Measurements from ENCODE around the gene DIP2C. TPM values are rescaled to one million over a fixed set of nuclear protein-coding genes. Genes with fewer than 3 reads are reported as not detected.

DIP2C gene
- total RNA-seq, 1 experiment from 2014 or later = 11.0 TPM

GRCh38 chr10:381346-381745, 308.1 kb downstream of the DIP2C start:
- no peaks in the 10 kb centered on the region for H3K4me1 Mint-ChIP-seq
- H3K36me3 Mint-ChIP-seq = peaks cover 9% of the 10 kb centered on the region; the same call in 1 of the 2 replicates
- TF ChIP-seq GABPB1 (CRISPR knock-in tag; IDR thresholded peaks at IDR 0.05) (no peak), GTF2I (CRISPR knock-in tag; conservative IDR thresholded peaks at IDR 0.05) (no peak), MAX (CRISPR knock-in tag; IDR thresholded peaks at IDR 0.05) (no peak), ATF3 (CRISPR knock-in tag; conservative IDR thresholded peaks at IDR 0.05) (no peak), ZMAT4 (CRISPR knock-in tag; IDR thresholded peaks at IDR 0.05) (no peak), NFE2L1 (CRISPR knock-in tag; IDR thresholded peaks at IDR 0.05) (no peak), ESRRA (CRISPR knock-in tag; IDR thresholded peaks at IDR 0.05; ENCODE audit: borderline replicate concordance) (no peak), HMGA2 (CRISPR knock-in tag; IDR thresholded peaks at IDR 0.05) (no peak), PRRX2 (CRISPR knock-in tag; IDR thresholded peaks at IDR 0.05) (no peak), STAT6 (CRISPR knock-in tag; conservative IDR thresholded peaks at IDR 0.05; ENCODE audit: low read depth) (no peak)
- TF ChIP-seq, protein P1, sequence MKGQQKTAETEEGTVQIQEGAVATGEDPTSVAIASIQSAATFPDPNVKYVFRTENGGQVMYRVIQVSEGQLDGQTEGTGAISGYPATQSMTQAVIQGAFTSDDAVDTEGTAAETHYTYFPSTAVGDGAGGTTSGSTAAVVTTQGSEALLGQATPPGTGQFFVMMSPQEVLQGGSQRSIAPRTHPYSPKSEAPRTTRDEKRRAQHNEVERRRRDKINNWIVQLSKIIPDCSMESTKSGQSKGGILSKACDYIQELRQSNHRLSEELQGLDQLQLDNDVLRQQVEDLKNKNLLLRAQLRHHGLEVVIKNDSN (CRISPR knock-in tag; IDR thresholded peaks at IDR 0.05) = no peak
- TF ChIP-seq, protein P2, sequence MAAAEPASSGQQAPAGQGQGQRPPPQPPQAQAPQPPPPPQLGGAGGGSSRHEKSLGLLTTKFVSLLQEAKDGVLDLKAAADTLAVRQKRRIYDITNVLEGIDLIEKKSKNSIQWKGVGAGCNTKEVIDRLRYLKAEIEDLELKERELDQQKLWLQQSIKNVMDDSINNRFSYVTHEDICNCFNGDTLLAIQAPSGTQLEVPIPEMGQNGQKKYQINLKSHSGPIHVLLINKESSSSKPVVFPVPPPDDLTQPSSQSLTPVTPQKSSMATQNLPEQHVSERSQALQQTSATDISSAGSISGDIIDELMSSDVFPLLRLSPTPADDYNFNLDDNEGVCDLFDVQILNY (CRISPR knock-in tag; IDR thresholded peaks at IDR 0.05) = no peak
- TF ChIP-seq, protein P3, sequence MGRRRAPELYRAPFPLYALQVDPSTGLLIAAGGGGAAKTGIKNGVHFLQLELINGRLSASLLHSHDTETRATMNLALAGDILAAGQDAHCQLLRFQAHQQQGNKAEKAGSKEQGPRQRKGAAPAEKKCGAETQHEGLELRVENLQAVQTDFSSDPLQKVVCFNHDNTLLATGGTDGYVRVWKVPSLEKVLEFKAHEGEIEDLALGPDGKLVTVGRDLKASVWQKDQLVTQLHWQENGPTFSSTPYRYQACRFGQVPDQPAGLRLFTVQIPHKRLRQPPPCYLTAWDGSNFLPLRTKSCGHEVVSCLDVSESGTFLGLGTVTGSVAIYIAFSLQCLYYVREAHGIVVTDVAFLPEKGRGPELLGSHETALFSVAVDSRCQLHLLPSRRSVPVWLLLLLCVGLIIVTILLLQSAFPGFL (CRISPR knock-in tag; IDR thresholded peaks at IDR 0.05; ENCODE audit: borderline replicate concordance) = no peak
- TF ChIP-seq, protein P4, sequence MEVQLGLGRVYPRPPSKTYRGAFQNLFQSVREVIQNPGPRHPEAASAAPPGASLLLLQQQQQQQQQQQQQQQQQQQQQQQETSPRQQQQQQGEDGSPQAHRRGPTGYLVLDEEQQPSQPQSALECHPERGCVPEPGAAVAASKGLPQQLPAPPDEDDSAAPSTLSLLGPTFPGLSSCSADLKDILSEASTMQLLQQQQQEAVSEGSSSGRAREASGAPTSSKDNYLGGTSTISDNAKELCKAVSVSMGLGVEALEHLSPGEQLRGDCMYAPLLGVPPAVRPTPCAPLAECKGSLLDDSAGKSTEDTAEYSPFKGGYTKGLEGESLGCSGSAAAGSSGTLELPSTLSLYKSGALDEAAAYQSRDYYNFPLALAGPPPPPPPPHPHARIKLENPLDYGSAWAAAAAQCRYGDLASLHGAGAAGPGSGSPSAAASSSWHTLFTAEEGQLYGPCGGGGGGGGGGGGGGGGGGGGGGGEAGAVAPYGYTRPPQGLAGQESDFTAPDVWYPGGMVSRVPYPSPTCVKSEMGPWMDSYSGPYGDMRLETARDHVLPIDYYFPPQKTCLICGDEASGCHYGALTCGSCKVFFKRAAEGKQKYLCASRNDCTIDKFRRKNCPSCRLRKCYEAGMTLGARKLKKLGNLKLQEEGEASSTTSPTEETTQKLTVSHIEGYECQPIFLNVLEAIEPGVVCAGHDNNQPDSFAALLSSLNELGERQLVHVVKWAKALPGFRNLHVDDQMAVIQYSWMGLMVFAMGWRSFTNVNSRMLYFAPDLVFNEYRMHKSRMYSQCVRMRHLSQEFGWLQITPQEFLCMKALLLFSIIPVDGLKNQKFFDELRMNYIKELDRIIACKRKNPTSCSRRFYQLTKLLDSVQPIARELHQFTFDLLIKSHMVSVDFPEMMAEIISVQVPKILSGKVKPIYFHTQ (CRISPR knock-in tag; IDR thresholded peaks at IDR 0.05) = no peak
- no peak for ATAC-seq
- H3K27ac Mint-ChIP-seq = no peak overlapping the region
- H3K27me3 Mint-ChIP-seq (ENCODE audit: low read depth) = no peaks in the 10 kb centered on the region
- DNase-seq (ENCODE audit: low spot score) = no peak
- ChIA-PET POLR2A (no interaction called here), CTCF (no interaction called here)
- no peak overlapping the region for H3K4me3 Mint-ChIP-seq
- H3K9me3 Mint-ChIP-seq = peaks cover 8% of the 10 kb centered on the region

DNA sequence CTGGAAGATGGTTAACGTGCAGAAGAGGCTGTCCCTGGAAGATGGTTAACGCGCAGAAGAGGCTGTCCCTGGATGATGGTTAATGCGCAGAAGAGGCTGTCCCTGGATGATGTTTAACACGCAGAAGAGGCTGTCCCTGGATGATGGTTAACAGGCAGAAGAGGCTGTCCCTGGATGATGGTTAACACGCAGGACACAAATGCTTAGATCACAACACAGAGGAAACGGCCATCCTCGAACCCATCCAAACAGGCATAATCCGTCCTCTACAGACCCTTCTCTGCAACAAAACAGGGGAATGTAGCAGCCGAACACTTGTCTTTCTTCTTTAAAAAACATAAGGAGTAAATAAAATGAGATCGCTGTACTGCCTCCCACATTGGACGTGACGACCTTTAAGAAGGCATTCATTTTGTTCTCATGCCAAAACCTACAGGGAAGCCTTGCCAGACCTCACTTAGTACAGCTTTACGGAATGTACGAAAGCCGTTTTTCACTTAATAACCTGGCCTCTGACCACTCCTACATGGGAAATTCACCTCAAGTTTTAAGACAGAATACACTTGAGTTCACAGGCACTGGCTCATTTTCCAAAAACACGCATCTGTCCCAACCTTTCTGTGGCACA, 309.0 kb downstream of the DIP2C start:
- peaks cover 8% of the 10 kb centered on the region for H3K9me3 Mint-ChIP-seq
- H3K4me3 Mint-ChIP-seq = no peak overlapping the region
- peaks cover 9% of the 10 kb centered on the region; the same call in 1 of the 2 replicates for H3K36me3 Mint-ChIP-seq
- ATAC-seq (no peak), DNase-seq (ENCODE audit: low spot score) (no peak)
- no peaks in the 10 kb centered on the region for H3K4me1 Mint-ChIP-seq
- ChIA-PET POLR2A (no interaction called here), CTCF (no interaction called here)
- no peak overlapping the region for H3K27ac Mint-ChIP-seq
- H3K27me3 Mint-ChIP-seq (ENCODE audit: low read depth) = no peaks in the 10 kb centered on the region
- TF ChIP-seq ZMAT4 (CRISPR knock-in tag; IDR thresholded peaks at IDR 0.05) (no peak), NR1H2 (CRISPR knock-in tag; IDR thresholded peaks at IDR 0.05) (no peak), ZNF416 (CRISPR knock-in tag; IDR thresholded peaks at IDR 0.05) (no peak), ESRRA (CRISPR knock-in tag; IDR thresholded peaks at IDR 0.05; ENCODE audit: borderline replicate concordance) (no peak), ZNF219 (CRISPR knock-in tag; IDR thresholded peaks at IDR 0.05; ENCODE audit: borderline replicate concordance) (no peak), GTF2I (CRISPR knock-in tag; conservative IDR thresholded peaks at IDR 0.05) (no peak)
- TF ChIP-seq, protein P5, sequence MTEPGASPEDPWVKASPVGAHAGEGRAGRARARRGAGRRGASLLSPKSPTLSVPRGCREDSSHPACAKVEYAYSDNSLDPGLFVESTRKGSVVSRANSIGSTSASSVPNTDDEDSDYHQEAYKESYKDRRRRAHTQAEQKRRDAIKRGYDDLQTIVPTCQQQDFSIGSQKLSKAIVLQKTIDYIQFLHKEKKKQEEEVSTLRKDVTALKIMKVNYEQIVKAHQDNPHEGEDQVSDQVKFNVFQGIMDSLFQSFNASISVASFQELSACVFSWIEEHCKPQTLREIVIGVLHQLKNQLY (CRISPR knock-in tag; IDR thresholded peaks at IDR 0.05) = no peak
- TF ChIP-seq, protein P6, sequence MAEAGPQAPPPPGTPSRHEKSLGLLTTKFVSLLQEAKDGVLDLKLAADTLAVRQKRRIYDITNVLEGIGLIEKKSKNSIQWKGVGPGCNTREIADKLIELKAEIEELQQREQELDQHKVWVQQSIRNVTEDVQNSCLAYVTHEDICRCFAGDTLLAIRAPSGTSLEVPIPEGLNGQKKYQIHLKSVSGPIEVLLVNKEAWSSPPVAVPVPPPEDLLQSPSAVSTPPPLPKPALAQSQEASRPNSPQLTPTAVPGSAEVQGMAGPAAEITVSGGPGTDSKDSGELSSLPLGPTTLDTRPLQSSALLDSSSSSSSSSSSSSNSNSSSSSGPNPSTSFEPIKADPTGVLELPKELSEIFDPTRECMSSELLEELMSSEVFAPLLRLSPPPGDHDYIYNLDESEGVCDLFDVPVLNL (CRISPR knock-in tag; IDR thresholded peaks at IDR 0.05; ENCODE audit: borderline replicate concordance, low read depth) = no peak
- TF ChIP-seq, protein P3 (CRISPR knock-in tag; IDR thresholded peaks at IDR 0.05; ENCODE audit: borderline replicate concordance) = no peak

Measured in WTC11 (cell line).